ENCODE data around the gene MYRFL.

The MYRFL gene

DNA sequence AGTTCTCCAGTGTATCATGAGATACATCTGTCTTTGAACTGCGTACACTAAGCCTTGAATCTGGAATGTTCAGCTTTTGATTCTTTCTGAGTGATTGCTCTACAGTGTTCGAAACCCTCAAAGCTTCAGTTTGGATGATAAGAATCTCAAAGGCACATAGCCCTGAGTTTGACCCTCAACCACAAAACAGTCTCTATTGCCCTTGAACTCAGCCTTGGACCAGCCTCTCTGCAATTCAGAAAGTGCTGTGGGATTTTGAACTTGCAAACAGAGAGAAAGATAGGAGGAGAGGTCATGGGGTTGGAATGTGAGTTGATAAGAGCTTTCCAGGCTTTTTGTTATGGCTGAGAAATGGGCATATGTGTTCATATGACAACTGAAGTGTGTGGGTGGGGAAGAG is 100.3 kb downstream of the MYRFL start:
- Histone ChIP-seq H2AFZ (ENCODE audit: low read depth) (no peak overlapping the region), H3K27ac (peak overlapping the region; percentile 6; the same call in 1 of the 2 replicates), H3K9ac (no peak overlapping the region), H4K20me1 (ENCODE audit: insufficient read depth) (no peaks in the 10 kb centered on the region), H3K4me2 (peak overlapping the region; percentile 8; the same call in 1 of the 2 replicates), H3K4me3 (IDR thresholded peaks at IDR 0.05; ENCODE audit: insufficient read depth, low read depth, low read length) (no peak overlapping the region), H3K27me3 (ENCODE audit: insufficient read depth, low read depth) (no peaks in the 10 kb centered on the region), H3K4me1 (ENCODE audit: low read depth, poor library complexity, severe bottlenecking) (peaks cover 24% of the 10 kb centered on the region), H3K79me2 (ENCODE audit: insufficient read depth, low read depth) (no peaks in the 10 kb centered on the region), H3K36me3 (ENCODE audit: insufficient read depth) (no peaks in the 10 kb centered on the region)
- TF ChIP-seq CTCF (conservative IDR thresholded peaks at IDR 0.05; ENCODE audit: low read depth, low read length): no peak

- Histone ChIP-seq H3K9ac (no peak overlapping the region), H3K4me3 (IDR thresholded peaks at IDR 0.05; ENCODE audit: insufficient read depth, low read depth, low read length) (no peak overlapping the region), H3K79me2 (ENCODE audit: insufficient read depth, low read depth) (no peaks in the 10 kb centered on the region), H3K36me3 (ENCODE audit: insufficient read depth) (no peaks in the 10 kb centered on the region), H3K27ac (no peak overlapping the region), H3K4me1 (ENCODE audit: low read depth, poor library complexity, severe bottlenecking) (peaks cover 24% of the 10 kb centered on the region), H2AFZ (ENCODE audit: low read depth) (no peak overlapping the region), H3K27me3 (ENCODE audit: insufficient read depth, low read depth) (no peaks in the 10 kb centered on the region), H3K4me2 (no peak overlapping the region), H4K20me1 (ENCODE audit: insufficient read depth) (no peaks in the 10 kb centered on the region)
- TF ChIP-seq CTCF (conservative IDR thresholded peaks at IDR 0.05; ENCODE audit: low read depth, low read length): no peak
Measured at GRCh38 chr12:69927164-69927563, 102.1 kb downstream of the MYRFL start.

GRCh38 chr12:69929125-69929524 is 104.1 kb downstream of the MYRFL start:
- Histone ChIP-seq H3K4me1 (ENCODE audit: low read depth, poor library complexity, severe bottlenecking) (peaks cover 23% of the 10 kb centered on the region), H3K9ac (no peak overlapping the region), H3K79me2 (ENCODE audit: insufficient read depth, low read depth) (no peaks in the 10 kb centered on the region), H3K27ac (no peak overlapping the region), H3K4me3 (IDR thresholded peaks at IDR 0.05; ENCODE audit: insufficient read depth, low read depth, low read length) (no peak overlapping the region), H3K27me3 (ENCODE audit: insufficient read depth, low read depth) (no peaks in the 10 kb centered on the region), H2AFZ (ENCODE audit: low read depth) (no peak overlapping the region), H3K4me2 (no peak overlapping the region), H3K36me3 (ENCODE audit: insufficient read depth) (no peaks in the 10 kb centered on the region), H4K20me1 (ENCODE audit: insufficient read depth) (no peaks in the 10 kb centered on the region)
- TF ChIP-seq CTCF (conservative IDR thresholded peaks at IDR 0.05; ENCODE audit: low read depth, low read length): no peak

- Histone ChIP-seq H3K79me2 (ENCODE audit: insufficient read depth, low read depth) (no peaks in the 10 kb centered on the region), H3K27ac (no peak overlapping the region), H3K4me2 (no peak overlapping the region), H4K20me1 (ENCODE audit: insufficient read depth) (no peaks in the 10 kb centered on the region), H3K27me3 (ENCODE audit: insufficient read depth, low read depth) (no peaks in the 10 kb centered on the region), H3K4me1 (ENCODE audit: low read depth, poor library complexity, severe bottlenecking) (peaks cover 19% of the 10 kb centered on the region), H2AFZ (ENCODE audit: low read depth) (no peak overlapping the region), H3K36me3 (ENCODE audit: insufficient read depth) (no peaks in the 10 kb centered on the region), H3K4me3 (IDR thresholded peaks at IDR 0.05; ENCODE audit: insufficient read depth, low read depth, low read length) (no peak overlapping the region), H3K9ac (no peak overlapping the region)
- no peak for TF ChIP-seq CTCF (conservative IDR thresholded peaks at IDR 0.05; ENCODE audit: low read depth, low read length)
Measured at GRCh38 chr12:69929531-69929930, 104.5 kb downstream of the MYRFL start.
